Measurements from ENCODE around the gene RAMP1. TPM values are rescaled to one million over a fixed set of nuclear protein-coding genes. Genes with fewer than 3 reads are reported as not detected.

The RAMP1 gene
- total RNA-seq, 5 donors from 2014 or later (not counting 1 experiment from before 2014, with no cell fraction given), result 0.61 to 1.1 (median 0.95) TPM; not detected in 1

DNA sequence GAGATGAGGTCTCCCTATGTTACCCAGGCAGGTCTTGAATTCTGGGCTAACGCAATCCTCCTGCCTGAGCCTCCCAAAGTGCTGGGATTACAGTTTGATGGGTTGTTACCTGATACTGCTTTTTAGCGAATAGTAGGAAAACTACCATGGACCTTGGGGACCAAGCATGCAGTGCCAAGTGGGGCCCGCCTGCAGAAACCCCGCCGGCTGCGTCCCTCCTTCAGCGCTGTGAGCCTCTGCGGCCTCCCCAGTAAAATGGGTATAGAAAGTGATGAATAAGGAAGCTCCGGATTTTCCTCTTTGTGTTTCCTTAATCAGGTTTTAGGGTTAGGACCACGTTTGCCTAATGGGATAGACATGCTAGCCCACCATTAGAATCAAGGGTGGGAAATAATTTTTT is 30.4 kb downstream of the RAMP1 start:
- no peak overlapping the region for H3K27ac ChIP-seq (ENCODE audit: low read length)
- peaks cover 0 to 6% of the 10 kb centered on the region in 2 experiments for H3K4me1 ChIP-seq (ENCODE audit: control insufficient read depth in 1 of 2, extremely low read depth in 1 of 2, insufficient read depth in 2 of 2, low read length in 2 of 2)
- no peaks in the 10 kb centered on the region for H3K9me3 Mint-ChIP-seq
- 96% methylated on average over 4 of the region's 10 CpGs for whole genome bisulfite sequencing (ENCODE audit: insufficient coverage)
- no peak for ATAC-seq (replicated peaks in 1 of 4)
- no peak overlapping the region for H3K4me3 ChIP-seq (ENCODE audit: control insufficient read depth in 1 of 2, extremely low read depth in 1 of 2, low read length in 1 of 2)
- no peaks in the 10 kb centered on the region for H3K27me3 Mint-ChIP-seq
- peaks cover 14 to 18% (median 15%) of the 10 kb centered on the region in 3 donors for H3K4me1 Mint-ChIP-seq
- no peaks in the 10 kb centered on the region for H3K27me3 ChIP-seq (replicated peaks in 1 of 2; ENCODE audit: control insufficient read depth in 2 of 2, extremely low read depth in 1 of 2, insufficient read depth in 2 of 2, low read length in 1 of 2)
- no peaks in the 10 kb centered on the region for H3K36me3 ChIP-seq (ENCODE audit: control insufficient read depth in 2 of 2, extremely low read depth in 1 of 2, insufficient read depth in 1 of 2, low read length in 1 of 2)
- no peak for DNase-seq
- H3K27ac Mint-ChIP-seq, result no peak overlapping the region
- CTCF ChIA-PET, result interaction anchor here in 1 of 2 donors (0.6 kb wide), 1 partner anchor 133 kb away, joined by 3 read pairs; no protein-coding TSS in a partner anchor
- no peak overlapping the region for H3K4me3 Mint-ChIP-seq
- no peaks in the 10 kb centered on the region for H3K36me3 Mint-ChIP-seq
- POLR2A ChIA-PET, result no interaction called here
- no peaks in the 10 kb centered on the region for H3K9me3 ChIP-seq

DNA sequence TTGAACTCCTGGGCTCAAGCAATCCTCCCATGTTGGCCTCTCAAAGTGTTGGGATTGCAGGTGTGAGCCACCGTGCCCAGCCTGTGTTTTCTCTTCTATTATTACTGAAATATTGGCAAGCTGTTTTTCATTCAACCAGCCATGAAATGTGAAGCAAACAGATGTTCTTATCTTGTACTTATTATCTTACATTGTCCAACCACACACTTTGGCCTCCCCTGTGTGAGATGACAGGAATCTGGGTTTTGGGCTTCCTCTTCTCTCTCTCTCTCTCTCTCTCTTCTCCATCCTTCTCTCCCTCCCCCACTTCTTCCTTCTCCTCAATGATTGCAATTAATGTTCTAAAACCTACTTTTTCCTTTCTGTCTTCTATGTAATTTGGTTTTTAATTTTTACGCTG is 33.1 kb downstream of the RAMP1 start:
- H3K4me1 ChIP-seq (ENCODE audit: control insufficient read depth in 1 of 2, extremely low read depth in 1 of 2, insufficient read depth in 2 of 2, low read length in 2 of 2), result peaks cover 0 to 6% of the 10 kb centered on the region in 2 experiments
- no peak overlapping the region for H3K27ac ChIP-seq (ENCODE audit: low read length)
- no peaks in the 10 kb centered on the region for H3K9me3 ChIP-seq
- no peak overlapping the region for H3K4me3 Mint-ChIP-seq
- no peaks in the 10 kb centered on the region for H3K27me3 ChIP-seq (replicated peaks in 1 of 2; ENCODE audit: control insufficient read depth in 2 of 2, extremely low read depth in 1 of 2, insufficient read depth in 2 of 2, low read length in 1 of 2)
- POLR2A ChIA-PET, result no interaction called here
- no peak overlapping the region for H3K4me3 ChIP-seq (ENCODE audit: control insufficient read depth in 1 of 2, extremely low read depth in 1 of 2, low read length in 1 of 2)
- DNase-seq (no peak), ATAC-seq (replicated peaks in 1 of 4) (no peak)
- CTCF ChIA-PET, result no interaction called here
- H3K4me1 Mint-ChIP-seq, result peaks cover 16 to 24% (median 23%) of the 10 kb centered on the region in 3 donors
- H3K27me3 Mint-ChIP-seq, result no peaks in the 10 kb centered on the region
- H3K9me3 Mint-ChIP-seq, result no peaks in the 10 kb centered on the region
- H3K27ac Mint-ChIP-seq, result peak overlapping the region in 1 of 2 donors; percentile 58
- no peaks in the 10 kb centered on the region for H3K36me3 Mint-ChIP-seq
- WGBS (ENCODE audit: insufficient coverage), result no CpG with 5 or more reads among the region's 2 CpGs
- no peaks in the 10 kb centered on the region for H3K36me3 ChIP-seq (ENCODE audit: control insufficient read depth in 2 of 2, extremely low read depth in 1 of 2, insufficient read depth in 1 of 2, low read length in 1 of 2)

DNA sequence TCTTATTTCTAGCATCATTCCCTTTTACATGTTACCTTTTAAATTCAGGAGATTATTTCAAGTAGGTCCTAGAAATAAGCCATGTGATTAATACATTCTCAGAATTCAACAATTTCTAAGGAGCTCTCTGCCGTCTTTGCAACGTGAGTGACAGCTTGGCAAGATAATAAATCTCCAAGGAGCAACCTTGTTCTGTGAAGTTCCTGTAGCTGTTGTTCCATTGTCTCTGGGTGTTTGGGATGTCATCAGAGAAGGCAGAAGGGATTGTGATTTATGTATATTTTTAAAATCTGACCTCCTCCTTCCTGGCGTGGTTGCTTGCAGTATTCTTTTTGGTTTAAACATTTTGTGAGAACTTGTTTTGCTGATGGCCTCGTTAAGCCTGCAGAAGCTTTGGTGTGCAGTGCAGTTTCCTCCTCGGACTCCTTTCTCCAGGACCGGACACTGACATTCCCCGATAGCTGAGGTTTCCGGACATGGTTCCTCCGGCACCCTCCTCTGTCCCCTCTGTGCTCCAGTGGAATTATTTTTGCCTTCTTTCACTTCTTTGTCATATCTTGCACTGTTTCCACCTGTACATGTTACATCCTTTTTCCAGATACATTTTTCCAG is 33.7 kb downstream of the RAMP1 start:
- Mint-ChIP-seq H3K27me3 (no peaks in the 10 kb centered on the region), H3K4me1 (peaks cover 20 to 30% (median 29%) of the 10 kb centered on the region in 3 donors), H3K36me3 (no peaks in the 10 kb centered on the region), H3K4me3 (no peak overlapping the region), H3K9me3 (no peaks in the 10 kb centered on the region), H3K27ac (peak overlapping the region in 1 of 2 donors; percentile 33)
- CTCF ChIA-PET, result no interaction called here
- Histone ChIP-seq H3K4me3 (ENCODE audit: control insufficient read depth in 1 of 2, extremely low read depth in 1 of 2, low read length in 1 of 2) (no peak overlapping the region), H3K27me3 (replicated peaks in 1 of 2; ENCODE audit: control insufficient read depth in 2 of 2, extremely low read depth in 1 of 2, insufficient read depth in 2 of 2, low read length in 1 of 2) (no peaks in the 10 kb centered on the region), H3K4me1 (ENCODE audit: control insufficient read depth in 1 of 2, extremely low read depth in 1 of 2, insufficient read depth in 2 of 2, low read length in 2 of 2) (peaks cover 3 to 10% of the 10 kb centered on the region in 2 experiments), H3K27ac (ENCODE audit: low read length) (no peak overlapping the region), H3K9me3 (no peaks in the 10 kb centered on the region), H3K36me3 (ENCODE audit: control insufficient read depth in 2 of 2, extremely low read depth in 1 of 2, insufficient read depth in 1 of 2, low read length in 1 of 2) (no peaks in the 10 kb centered on the region)
- DNase-seq (no peak), ATAC-seq (replicated peaks in 1 of 4) (no peak)
- POLR2A ChIA-PET, result no interaction called here
- 80% methylated on average over 7 of the region's 9 CpGs for WGBS (ENCODE audit: insufficient coverage)

- H3K4me1 ChIP-seq (ENCODE audit: control insufficient read depth in 1 of 2, extremely low read depth in 1 of 2, insufficient read depth in 2 of 2, low read length in 2 of 2), result peaks cover 9 to 24% of the 10 kb centered on the region in 2 experiments
- H3K4me1 Mint-ChIP-seq, result peaks cover 34 to 44% (median 43%) of the 10 kb centered on the region in 3 donors
- H3K4me3 Mint-ChIP-seq, result no peak overlapping the region
- no peak overlapping the region for H3K27ac Mint-ChIP-seq
- H3K27ac ChIP-seq (ENCODE audit: low read length), result no peak overlapping the region
- H3K9me3 Mint-ChIP-seq, result no peaks in the 10 kb centered on the region
- no peak for ATAC-seq (replicated peaks in 1 of 4)
- no peaks in the 10 kb centered on the region for H3K9me3 ChIP-seq
- WGBS (ENCODE audit: insufficient coverage), result 97% methylated on average over 12 of the region's 15 CpGs
- CTCF ChIA-PET, result no interaction called here
- DNase-seq, result no peak
- H3K36me3 Mint-ChIP-seq, result no peaks in the 10 kb centered on the region
- no peaks in the 10 kb centered on the region for H3K27me3 ChIP-seq (replicated peaks in 1 of 2; ENCODE audit: control insufficient read depth in 2 of 2, extremely low read depth in 1 of 2, insufficient read depth in 2 of 2, low read length in 1 of 2)
- POLR2A ChIA-PET, result no interaction called here
- no peak overlapping the region for H3K4me3 ChIP-seq (ENCODE audit: control insufficient read depth in 1 of 2, extremely low read depth in 1 of 2, low read length in 1 of 2)
- no peaks in the 10 kb centered on the region for H3K36me3 ChIP-seq (ENCODE audit: control insufficient read depth in 2 of 2, extremely low read depth in 1 of 2, insufficient read depth in 1 of 2, low read length in 1 of 2)
- H3K27me3 Mint-ChIP-seq, result no peaks in the 10 kb centered on the region
Observed at GRCh38 chr2:237894396-237894979, 35.1 kb downstream of the RAMP1 start.

GRCh38 chr2:237894986-237895543 is 35.6 kb downstream of the RAMP1 start:
- Histone ChIP-seq H3K9me3 (no peaks in the 10 kb centered on the region), H3K4me3 (ENCODE audit: control insufficient read depth in 1 of 2, extremely low read depth in 1 of 2, low read length in 1 of 2) (no peak overlapping the region), H3K27ac (ENCODE audit: low read length) (no peak overlapping the region), H3K4me1 (ENCODE audit: control insufficient read depth in 1 of 2, extremely low read depth in 1 of 2, insufficient read depth in 2 of 2, low read length in 2 of 2) (peaks cover 9 to 29% of the 10 kb centered on the region in 2 experiments), H3K27me3 (replicated peaks in 1 of 2; ENCODE audit: control insufficient read depth in 2 of 2, extremely low read depth in 1 of 2, insufficient read depth in 2 of 2, low read length in 1 of 2) (no peaks in the 10 kb centered on the region), H3K36me3 (ENCODE audit: control insufficient read depth in 2 of 2, extremely low read depth in 1 of 2, insufficient read depth in 1 of 2, low read length in 1 of 2) (no peaks in the 10 kb centered on the region)
- Mint-ChIP-seq H3K9me3 (no peaks in the 10 kb centered on the region), H3K36me3 (no peaks in the 10 kb centered on the region), H3K4me1 (peaks cover 39 to 48% (median 46%) of the 10 kb centered on the region in 3 donors), H3K27me3 (no peaks in the 10 kb centered on the region), H3K4me3 (no peak overlapping the region), H3K27ac (no peak overlapping the region)
- no peak for ATAC-seq (replicated peaks in 1 of 4)
- no peak for DNase-seq
- CTCF ChIA-PET, result interaction anchor here in 1 of 2 donors (0.6 kb wide), 1 partner anchor 11 kb away, joined by 6 read pairs; no protein-coding TSS in a partner anchor
- POLR2A ChIA-PET, result no interaction called here
- 93% methylated on average over 4 of the region's 12 CpGs for WGBS (ENCODE audit: insufficient coverage)

GRCh38 chr2:237895544-237896506 is 36.4 kb downstream of the RAMP1 start:
- ATAC-seq (replicated peaks in 1 of 4) (no peak), DNase-seq (no peak)
- H3K27me3 Mint-ChIP-seq, result no peaks in the 10 kb centered on the region
- no peaks in the 10 kb centered on the region for H3K27me3 ChIP-seq (replicated peaks in 1 of 2; ENCODE audit: control insufficient read depth in 2 of 2, extremely low read depth in 1 of 2, insufficient read depth in 2 of 2, low read length in 1 of 2)
- H3K4me1 ChIP-seq (ENCODE audit: control insufficient read depth in 1 of 2, extremely low read depth in 1 of 2, insufficient read depth in 2 of 2, low read length in 2 of 2), result peaks cover 9 to 33% of the 10 kb centered on the region in 2 experiments
- H3K27ac Mint-ChIP-seq, result no peak overlapping the region
- H3K27ac ChIP-seq (ENCODE audit: low read length), result no peak overlapping the region
- H3K4me3 Mint-ChIP-seq, result no peak overlapping the region
- H3K9me3 ChIP-seq, result no peaks in the 10 kb centered on the region
- WGBS (ENCODE audit: insufficient coverage), result 91% methylated on average over 22 of the region's 27 CpGs
- ChIA-PET POLR2A (no interaction called here), CTCF (interaction anchor here in 1 of 2 donors (0.6 kb wide), 1 partner anchor 10 kb away, joined by 6 read pairs; no protein-coding TSS in a partner anchor)
- no peaks in the 10 kb centered on the region for H3K36me3 ChIP-seq (ENCODE audit: control insufficient read depth in 2 of 2, extremely low read depth in 1 of 2, insufficient read depth in 1 of 2, low read length in 1 of 2)
- H3K9me3 Mint-ChIP-seq, result no peaks in the 10 kb centered on the region
- H3K4me3 ChIP-seq (ENCODE audit: control insufficient read depth in 1 of 2, extremely low read depth in 1 of 2, low read length in 1 of 2), result no peak overlapping the region
- no peaks in the 10 kb centered on the region for H3K36me3 Mint-ChIP-seq
- peaks cover 38 to 52% (median 43%) of the 10 kb centered on the region in 3 donors for H3K4me1 Mint-ChIP-seq
